Peyer's patch (tissue), 4 donors: ENCODE results near the gene CCDC186.

ENCODE experiments used
- CTCF ChIP-seq, 6 experiments: fragments of 450-650 bp in 4 of 6; fragments of 200-600 bp in 2 of 6; sonication (generic) in 1 of 6; IDR thresholded peaks; one replicate each; pipeline ENCODE4 v1.5.1; 2017 to 2019; ENCODE audit warnings: antibody characterized with exemption in 6 of 6, mild to moderate bottlenecking in 3 of 6, moderate library complexity in 1 of 6
- POLR2A ChIP-seq, 2 donors: fragments of 450-650 bp; IDR thresholded peaks; one replicate each; pipeline ENCODE4 v1.5.1; 2017; ENCODE audit warnings: antibody characterized with exemption in 2 of 2, mild to moderate bottlenecking in 2 of 2, moderate library complexity in 2 of 2

GRCh38 chr10:114189700-114190099 is 15.7 kb upstream of the CCDC186 start:
- no peak for TF ChIP-seq CTCF (IDR thresholded peaks at IDR 0.05)
- no peak for TF ChIP-seq POLR2A (IDR thresholded peaks at IDR 0.05)
